ENCODE results near the gene MRPL18.
"Not testable (repeated sequence)": the region's sequence is repeated elsewhere in the genome, so short reads cannot be mapped to it uniquely, and the experiment has no call there.

MRPL18 gene

GRCh38 chr6:159790956-159791598 is 810 bp downstream of the MRPL18 start:
- H3K4me3 ChIP-seq (ENCODE audit: low read depth, low read length), result peak overlapping the region; percentile 98
- TF ChIP-seq, protein P1, sequence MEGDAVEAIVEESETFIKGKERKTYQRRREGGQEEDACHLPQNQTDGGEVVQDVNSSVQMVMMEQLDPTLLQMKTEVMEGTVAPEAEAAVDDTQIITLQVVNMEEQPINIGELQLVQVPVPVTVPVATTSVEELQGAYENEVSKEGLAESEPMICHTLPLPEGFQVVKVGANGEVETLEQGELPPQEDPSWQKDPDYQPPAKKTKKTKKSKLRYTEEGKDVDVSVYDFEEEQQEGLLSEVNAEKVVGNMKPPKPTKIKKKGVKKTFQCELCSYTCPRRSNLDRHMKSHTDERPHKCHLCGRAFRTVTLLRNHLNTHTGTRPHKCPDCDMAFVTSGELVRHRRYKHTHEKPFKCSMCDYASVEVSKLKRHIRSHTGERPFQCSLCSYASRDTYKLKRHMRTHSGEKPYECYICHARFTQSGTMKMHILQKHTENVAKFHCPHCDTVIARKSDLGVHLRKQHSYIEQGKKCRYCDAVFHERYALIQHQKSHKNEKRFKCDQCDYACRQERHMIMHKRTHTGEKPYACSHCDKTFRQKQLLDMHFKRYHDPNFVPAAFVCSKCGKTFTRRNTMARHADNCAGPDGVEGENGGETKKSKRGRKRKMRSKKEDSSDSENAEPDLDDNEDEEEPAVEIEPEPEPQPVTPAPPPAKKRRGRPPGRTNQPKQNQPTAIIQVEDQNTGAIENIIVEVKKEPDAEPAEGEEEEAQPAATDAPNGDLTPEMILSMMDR (IDR thresholded peaks at IDR 0.05; ENCODE audit: control insufficient read depth, extremely low read depth, insufficient read depth), result no peak
- no peak for DNase-seq (ENCODE audit: low read depth)

DNA sequence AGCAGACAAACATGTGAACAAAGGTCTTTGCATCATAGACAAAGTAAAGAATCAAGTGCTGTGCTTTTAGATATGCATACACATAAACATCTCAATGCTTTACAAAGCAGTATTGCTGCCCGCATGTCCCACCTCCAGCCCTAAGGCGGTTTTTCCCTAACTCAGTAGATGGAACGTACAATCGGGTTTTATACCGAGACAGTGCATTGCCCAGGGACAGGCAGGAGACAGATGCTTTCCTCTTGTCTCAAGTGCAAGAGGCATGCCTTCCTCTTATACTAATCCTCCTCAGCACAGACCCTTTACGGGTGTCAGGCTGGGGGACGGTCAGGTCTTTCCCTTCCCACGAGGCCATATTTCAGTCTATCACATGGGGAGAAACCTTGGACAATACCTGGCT is 4.7 kb downstream of the MRPL18 start:
- not testable (repeated sequence) for H3K4me3 ChIP-seq (ENCODE audit: low read depth, low read length); DNase-seq (ENCODE audit: low read depth)

- no peak for DNase-seq (ENCODE audit: low read depth)
- no peak overlapping the region for H3K4me3 ChIP-seq (ENCODE audit: low read depth, low read length)
- TF ChIP-seq, protein P1 (IDR thresholded peaks at IDR 0.05; ENCODE audit: control insufficient read depth, extremely low read depth, insufficient read depth), result no peak
Observed at GRCh38 chr6:159797554-159797953, 7.3 kb downstream of the MRPL18 start.

GRCh38 chr6:159800141-159800865 is 10.0 kb downstream of the MRPL18 start, which contains the start of gene PNLDC1:
Gene PNLDC1 (plus strand): TSS chr6:159800276. CDS start chr6:159800308, 32 bp downstream.
- DNase-seq (ENCODE audit: low read depth), result no peak
- TF ChIP-seq, protein P1 (IDR thresholded peaks at IDR 0.05; ENCODE audit: control insufficient read depth, extremely low read depth, insufficient read depth), result no peak
- H3K4me3 ChIP-seq (ENCODE audit: low read depth, low read length), result no peak within 1 kb of the TSS

GRCh38 chr6:159801935-159802334 is 11.7 kb downstream of the MRPL18 start:
- no peak overlapping the region for H3K4me3 ChIP-seq (ENCODE audit: low read depth, low read length)
- no peak for DNase-seq (ENCODE audit: low read depth)
- TF ChIP-seq, protein P1 (IDR thresholded peaks at IDR 0.05; ENCODE audit: control insufficient read depth, extremely low read depth, insufficient read depth), result no peak

DNA sequence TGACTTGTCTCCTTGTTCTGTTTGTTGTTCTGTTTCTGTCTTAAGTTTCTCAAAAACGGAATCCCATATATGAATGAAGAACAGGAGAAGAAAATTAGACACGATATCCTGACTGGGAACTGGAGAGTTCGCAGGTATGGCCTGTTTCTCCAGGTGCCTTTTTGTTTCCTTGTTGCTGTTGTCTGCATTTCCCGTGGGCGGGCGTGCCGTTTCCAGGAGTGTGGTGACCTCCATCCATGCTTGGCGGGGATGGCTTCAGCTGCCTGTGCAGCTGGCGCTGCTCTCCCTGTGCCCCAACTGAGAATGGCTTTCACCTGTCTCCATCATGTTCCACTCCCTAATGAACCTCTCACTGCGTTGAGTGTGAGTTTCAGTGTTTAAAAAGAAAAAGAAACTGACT is 14.2 kb downstream of the MRPL18 start:
- H3K4me3 ChIP-seq (ENCODE audit: low read depth, low read length), result no peak overlapping the region
- no peak for DNase-seq (ENCODE audit: low read depth)
- TF ChIP-seq, protein P1 (IDR thresholded peaks at IDR 0.05; ENCODE audit: control insufficient read depth, extremely low read depth, insufficient read depth), result no peak

- TF ChIP-seq, protein P1 (IDR thresholded peaks at IDR 0.05; ENCODE audit: control insufficient read depth, extremely low read depth, insufficient read depth), result no peak
Observed at GRCh38 chr6:159805440-159806020, 15.3 kb downstream of the MRPL18 start.

More at GRCh38 chr6:159805440-159806020, 15.3 kb downstream of the MRPL18 start:
- no peak overlapping the region for H3K4me3 ChIP-seq (ENCODE audit: low read depth, low read length)
- no peak for DNase-seq (ENCODE audit: low read depth)

All from LNCaP clone FGC (cell line).